ENCODE measurements around the gene AFDN.
"Not testable (repeated sequence)": the region's sequence is repeated elsewhere in the genome, so short reads cannot be mapped to it uniquely, and the experiment has no call there.

AFDN gene

GRCh38 chr6:167956983-167957492 lies 130.3 kb downstream of the AFDN start:
- DNase-seq, result no peak

- no peak for DNase-seq
These were observed 130.9 kb downstream of the AFDN start for GRCh38 chr6:167957626-167958025.

GRCh38 chr6:167960579-167960978 lies 133.9 kb downstream of the AFDN start:
- DNase-seq, result no peak

DNA sequence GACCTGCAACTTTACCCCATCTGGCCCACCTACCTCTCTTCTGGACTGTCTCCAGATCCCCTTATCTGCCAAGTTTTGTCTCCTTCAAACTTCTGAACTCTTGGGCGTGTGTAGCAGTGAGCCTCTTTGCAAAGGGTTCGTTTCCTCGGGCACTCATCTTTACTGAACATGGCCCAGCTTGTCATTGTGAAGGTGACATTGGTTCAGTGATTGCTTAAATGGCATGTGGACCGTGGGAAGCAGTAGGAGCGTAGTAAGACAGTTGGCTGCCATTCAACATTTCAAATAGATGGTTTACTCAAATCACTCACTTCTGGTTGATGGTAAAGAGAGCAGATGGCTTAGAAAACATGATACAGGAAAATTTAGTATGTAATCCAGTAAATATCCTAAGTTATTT lies 136.0 kb downstream of the AFDN start:
- DNase-seq, result no peak

DNA sequence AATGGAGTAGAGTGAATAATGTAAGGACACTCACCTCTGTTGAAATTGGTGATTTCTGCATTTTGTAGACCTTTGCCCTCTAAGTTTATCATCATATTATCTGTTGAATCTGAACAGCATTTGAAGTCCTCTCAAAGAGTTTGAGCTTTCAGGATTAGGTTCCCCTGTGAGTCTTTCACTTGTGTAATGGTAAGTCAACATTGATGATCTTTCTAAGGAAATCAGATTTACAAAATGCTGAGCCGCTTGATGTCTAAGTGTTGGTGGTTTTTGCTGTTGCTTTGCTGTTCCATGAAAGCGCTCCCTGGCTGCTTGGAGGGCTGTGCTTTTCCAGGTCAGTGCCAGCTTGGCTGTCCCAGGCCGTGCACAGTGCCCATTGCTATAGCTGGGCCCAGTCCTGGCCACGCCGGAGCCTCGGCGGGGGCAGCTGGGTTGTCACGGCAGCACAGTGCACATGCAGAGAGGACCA lies 136.9 kb downstream of the AFDN start:
- no peak for DNase-seq

DNA sequence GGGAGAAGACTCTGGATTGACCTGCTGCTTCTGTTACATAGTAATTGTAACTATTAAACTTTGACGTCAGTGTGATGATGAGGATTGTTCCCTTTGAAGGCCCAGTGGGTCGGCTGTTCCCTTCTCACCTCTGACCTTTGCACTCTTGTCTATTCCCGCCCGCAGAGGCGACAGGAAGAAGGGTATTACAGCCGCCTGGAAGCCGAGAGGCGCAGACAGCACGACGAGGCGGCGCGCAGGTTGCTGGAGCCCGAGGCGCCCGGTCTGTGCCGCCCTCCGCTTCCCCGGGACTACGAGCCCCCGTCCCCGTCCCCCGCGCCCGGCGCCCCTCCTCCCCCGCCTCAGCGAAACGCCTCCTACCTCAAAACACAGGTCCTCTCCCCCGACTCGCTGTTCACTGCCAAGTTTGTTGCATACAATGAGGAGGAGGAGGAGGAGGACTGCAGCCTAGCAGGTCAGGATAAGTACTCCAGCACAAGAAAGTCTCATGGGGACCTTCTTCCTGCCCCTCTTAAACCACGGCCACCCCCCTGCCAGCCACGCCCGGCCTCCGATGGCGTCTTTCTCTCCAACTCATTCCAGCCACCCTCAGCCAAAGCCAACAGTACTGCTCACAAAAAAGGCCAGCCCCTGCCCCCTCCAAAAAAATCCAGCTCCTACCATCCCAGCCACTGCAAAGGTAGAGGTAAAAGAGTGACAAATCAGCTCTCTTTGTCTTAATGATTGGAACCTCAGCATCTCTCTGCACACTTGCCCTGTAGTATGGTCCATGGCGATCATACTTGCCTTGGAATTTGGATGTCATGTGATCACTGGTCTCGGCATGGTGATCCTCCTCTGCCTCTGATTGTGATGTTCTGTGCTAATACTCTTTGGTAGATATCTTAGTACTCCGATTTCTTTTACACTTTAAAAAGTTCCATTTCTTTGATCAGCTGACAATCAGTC lies 139.2 kb downstream of the AFDN start:
- no peak for DNase-seq

DNA sequence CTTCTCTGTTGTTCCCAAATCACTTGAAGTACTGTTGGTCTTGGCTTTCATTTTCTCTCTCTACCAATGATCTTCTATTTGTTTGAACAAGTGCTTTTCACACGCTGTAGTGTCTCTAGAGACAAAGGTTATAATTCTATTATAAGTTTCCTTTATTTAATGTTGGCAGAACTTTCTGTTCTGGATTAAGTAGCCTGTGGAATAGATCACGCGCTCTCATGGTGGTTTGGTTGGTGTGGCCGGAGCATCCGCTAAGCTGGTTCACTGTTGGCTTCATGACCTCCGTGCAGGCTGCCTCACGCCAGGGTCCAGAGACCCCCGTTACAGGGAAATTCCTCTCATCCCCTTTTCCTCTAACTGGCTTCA lies 139.8 kb downstream of the AFDN start:
- no peak for DNase-seq

DNA sequence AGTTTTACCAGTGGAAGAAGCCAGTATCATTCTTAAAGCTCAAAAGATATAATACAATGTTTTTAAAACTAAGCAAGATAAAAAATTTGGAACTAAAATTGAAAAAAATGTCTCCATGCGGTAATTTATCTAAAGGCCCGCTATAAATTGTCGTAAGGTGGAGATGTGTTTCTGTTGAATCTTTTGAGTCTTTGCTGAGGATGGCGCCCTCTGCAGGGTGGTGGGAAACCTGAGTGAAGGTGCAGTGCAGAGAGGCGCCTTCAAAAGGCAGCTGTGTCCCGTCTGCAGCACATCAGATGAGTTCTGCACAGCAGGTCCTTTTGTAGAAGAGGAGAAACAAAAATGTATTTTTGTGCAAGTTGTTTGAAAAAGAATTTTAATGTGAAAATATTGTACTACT lies 141.4 kb downstream of the AFDN start:
- peak; percentile 5 for DNase-seq

DNA sequence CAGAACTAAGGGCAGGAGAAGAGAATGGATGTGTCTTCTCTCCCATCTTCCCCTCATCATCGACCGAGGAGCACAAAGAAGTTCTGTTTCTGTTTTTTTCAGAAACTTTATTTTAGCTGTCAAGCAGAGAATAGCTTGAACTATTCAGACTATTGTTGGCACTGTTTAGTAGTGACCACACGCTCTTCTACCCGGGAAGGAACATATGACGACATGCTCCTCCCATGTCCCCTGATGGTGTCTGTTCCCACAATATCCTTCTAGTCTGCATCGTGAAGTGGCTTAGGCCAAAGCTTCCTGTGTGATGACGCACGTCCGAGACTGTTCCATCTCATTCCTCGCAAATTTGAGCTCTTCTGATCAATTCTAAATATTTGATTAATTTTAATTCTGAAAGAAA lies 143.5 kb downstream of the AFDN start:
- no peak for DNase-seq

DNA sequence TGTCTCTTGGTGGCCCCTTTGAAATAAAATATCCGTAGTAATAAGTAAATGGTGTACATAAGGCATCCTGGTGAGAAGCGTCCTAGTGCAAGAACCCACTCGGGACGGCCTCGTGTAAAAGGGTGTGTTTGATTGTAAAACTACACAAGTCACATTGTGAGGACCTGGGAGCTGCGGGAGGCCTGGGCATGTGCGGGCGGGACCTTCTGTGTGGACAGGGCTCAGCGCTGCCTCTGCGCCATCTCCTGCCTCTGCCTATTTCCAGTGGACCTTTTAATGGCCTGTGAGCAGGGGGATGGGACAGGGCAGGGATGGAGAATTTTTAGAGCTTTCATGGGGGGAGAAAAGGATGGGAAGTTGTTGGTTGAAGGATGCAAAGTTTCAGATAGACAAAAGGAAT lies 145.5 kb downstream of the AFDN start:
- DNase-seq, result no peak

GRCh38 chr6:167973148-167973885 lies 146.6 kb downstream of the AFDN start:
- DNase-seq, result no peak

DNA sequence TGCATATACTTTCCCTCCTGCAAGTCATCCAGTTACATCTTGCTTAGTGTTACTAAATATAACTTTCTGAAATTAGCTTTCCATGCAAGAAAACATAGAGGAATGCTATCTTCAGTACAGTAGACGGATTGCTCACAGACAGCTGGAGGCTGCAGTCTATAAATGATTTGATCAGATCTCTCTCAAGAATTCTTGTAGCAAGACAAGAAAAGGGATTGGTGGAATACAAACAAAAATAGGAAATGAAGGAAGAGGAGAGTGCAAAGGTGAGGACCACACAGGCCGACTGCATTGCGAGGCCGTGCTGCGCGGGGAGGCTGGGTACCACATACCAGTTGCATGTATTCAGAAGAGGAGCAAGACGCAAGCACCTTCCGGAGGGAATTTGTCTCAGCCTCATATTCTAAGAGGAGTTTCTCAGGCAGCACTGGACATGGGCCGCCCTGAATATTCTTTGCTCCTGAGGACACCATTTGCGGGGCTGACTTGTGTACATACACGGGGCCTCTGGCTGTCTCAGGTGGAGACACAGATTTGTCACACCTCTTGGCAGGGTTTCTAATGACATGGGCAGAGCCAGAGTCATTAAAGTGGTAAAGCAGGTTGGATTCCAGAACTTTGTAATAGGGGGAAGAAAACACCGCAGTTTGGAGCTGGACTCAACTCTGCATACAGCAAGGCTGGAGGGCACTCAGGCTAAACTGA lies 148.1 kb downstream of the AFDN start:
- DNase-seq, result no peak

- no peak for DNase-seq
These were observed 148.7 kb downstream of the AFDN start for GRCh38 chr6:167975458-167975857.

DNA sequence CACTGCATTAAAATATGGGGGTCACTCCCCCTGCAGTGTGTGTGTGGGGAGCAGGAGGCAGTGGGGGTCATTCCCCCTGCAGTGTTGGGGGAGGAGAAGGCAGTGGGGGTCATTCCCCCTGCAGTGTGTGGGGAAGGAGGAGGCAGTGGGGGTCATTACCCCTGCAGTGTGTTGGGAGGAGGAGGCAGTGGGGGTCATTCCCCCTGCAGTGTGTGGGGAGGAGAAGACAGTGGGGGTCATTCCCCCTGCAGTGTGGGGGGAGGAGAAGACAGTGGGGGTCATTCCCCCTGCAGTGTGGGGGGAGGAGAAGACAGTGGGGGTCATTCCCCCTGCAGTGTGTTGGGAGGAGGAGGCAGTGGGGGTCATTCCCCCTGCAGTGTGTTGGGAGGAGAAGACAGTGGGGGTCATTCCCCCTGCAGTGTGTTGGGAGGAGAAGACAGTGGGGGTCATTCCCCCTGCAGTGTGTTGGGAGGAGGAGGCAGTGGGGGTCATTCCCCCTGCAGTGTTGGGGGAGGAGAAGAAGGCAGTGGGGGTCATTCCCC lies 149.5 kb downstream of the AFDN start:
- not testable (repeated sequence) for DNase-seq

GRCh38 chr6:167976708-167977107 lies 150.0 kb downstream of the AFDN start:
- no peak for DNase-seq

- DNase-seq, result no peak
These were observed 151.2 kb downstream of the AFDN start for GRCh38 chr6:167977717-167978467.

- DNase-seq, result no peak
These were observed 151.9 kb downstream of the AFDN start for GRCh38 chr6:167978607-167979006.

GRCh38 chr6:167979436-167980139 lies 152.9 kb downstream of the AFDN start:
- DNase-seq, result no peak

DNA sequence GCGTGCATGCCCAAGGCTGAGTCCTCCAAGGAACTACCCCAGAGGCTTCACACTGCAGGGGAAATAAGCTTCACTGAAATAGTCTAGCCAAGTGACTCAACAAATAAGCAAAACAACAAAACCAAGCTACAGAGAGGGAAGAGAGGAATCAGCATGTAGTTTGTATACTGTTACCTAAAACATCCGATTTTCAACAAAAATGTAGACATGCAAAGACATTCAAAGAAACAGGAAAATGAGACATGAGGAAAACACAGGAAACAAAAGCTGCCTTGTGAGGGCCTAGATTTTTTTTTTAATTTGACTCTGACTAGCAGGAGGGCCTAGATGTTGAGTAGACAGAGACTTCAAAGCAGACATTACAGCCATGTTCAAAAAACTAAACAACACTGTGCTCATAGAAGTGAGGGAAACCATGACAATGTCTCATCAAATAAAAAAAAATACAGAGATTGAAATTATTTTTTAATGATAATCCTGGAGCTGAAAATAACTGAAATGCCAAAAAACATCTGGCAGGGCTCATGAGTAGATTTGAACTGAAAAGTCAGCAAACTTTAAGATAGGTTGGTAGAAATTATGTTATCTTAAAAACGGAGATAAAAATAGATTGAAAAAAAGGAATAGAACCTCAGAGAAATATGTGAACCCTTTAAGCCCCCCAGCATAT lies 154.3 kb downstream of the AFDN start:
- DNase-seq, result no peak

DNA sequence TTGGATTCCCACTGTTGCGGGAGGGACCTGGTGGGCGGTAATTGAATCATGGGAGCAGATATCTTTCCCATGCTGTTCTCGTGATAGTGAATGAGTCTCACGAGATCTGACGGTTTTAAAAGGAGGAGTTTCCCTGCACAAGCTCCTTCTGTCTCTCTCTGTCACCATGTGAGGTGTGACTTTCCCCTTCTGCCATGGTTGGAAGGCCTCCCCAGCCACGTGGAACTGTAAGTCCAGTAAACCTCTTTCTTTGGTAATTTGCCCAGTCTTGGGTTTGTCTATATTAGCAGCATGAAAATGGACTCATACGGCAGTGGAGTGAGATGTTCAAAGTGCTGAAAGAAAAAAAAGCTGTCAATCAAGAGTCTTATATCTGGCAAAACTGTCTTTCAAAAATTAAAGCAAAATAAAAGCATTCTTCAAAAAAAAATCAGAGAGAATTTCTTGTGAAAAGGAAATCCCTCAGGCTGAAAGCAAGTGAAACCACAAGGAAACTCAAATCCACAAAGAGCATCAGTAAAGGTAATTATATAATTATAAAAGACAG lies 155.3 kb downstream of the AFDN start:
- DNase-seq, result no peak
